Measurements from ENCODE around the gene RGS3.

RGS3 gene

DNA sequence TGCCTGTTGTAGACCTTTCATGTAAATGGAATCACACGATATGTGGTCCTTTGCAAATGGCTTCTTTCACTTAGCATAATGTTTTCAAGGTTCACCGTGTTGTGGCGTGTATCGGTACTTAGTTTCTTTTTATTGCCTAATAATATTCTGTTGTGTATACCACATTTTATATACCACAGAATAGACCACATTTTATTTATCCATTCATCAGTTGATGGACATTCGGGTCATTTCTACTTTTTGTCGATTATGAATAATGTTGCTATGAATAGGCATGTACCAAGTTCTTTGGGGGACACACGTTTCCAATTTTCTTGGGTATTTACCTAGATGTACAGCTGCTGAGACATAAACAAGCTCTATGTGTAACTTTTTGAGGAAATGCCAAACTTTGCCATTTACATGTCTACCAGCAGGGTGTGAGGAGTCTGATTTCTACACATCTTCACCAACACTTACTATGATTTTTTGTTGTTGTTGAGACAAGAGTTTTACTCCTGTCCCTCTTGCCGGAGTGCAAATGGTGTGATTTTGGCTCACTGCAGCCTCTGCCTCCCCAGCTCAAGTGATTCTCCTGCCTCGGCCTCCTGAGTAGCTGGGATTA is 144.7 kb downstream of the RGS3 start:
- DNase-seq = no peak

DNA sequence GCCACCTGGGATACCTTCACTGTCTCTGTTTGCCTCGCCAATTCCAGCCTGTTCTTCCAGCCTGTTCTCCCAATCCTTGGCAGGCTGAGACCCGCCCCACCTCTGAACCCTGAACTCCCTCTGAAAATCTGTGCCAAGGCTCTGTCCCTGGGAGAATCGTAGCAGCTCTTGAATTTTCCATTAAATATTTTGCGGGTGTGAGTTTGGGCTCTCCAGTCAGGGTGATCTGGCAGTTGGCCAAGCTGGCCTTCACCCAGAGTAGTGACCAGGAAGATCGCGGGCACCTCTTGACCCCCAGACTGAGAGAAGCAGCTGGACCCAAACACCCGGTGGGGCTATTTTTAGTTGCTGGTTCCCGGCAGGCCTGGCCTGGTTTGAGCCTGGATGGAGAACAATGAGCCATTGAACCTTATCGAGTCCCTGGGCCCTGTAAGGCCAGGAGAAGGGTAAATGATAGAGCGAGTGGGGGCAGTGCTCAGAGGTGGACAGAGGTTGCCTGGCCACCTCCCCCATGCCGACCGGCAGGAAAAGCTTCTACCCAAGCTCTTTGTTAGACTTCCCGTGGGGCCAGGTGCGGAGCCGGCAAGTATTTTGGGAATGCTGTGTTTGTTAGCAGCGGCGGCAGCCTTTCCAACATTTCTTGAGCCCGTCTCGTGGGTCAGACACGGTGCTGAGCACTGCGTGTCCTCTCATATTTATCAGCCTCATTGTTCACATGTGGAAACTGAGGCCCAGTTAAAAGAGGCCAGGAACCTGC is 146.2 kb downstream of the RGS3 start:
- DNase-seq = no peak

DNA sequence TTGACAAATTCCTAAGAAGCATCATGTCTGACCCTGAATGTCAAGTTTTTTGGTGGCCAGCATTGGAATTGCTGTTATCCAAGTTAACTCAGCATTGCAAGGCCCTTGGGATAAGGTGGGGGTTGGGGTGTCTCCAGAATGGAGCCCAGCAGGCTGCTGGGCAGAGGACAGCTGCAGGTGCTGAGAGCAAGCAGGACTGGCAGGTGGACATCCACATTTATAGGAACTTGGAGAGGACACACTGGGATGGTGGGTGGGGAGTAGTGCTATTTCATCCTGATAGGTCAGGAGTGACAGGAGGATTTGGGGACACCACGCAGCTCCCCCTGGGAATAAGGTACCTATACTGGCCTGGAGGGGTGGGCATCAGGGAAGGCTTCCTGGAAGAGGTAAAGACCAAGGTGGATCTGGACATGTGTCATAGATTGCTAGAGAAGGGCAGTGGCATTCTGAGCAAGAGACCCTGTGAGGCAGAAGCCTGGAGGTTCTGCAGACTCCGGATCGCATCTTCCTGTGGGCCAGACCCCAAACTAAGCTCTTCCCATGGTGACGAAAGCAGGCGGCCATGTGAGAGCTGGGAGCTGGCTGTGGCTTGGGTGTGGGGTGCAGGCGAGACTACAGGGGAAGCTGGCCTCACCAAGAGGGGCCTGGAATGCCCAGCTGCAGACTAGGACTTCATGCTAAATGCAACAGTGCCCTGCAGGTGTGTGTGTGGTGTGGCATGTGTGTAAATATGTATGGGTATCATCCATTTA is 148.1 kb downstream of the RGS3 start:
- no peak for DNase-seq

DNA sequence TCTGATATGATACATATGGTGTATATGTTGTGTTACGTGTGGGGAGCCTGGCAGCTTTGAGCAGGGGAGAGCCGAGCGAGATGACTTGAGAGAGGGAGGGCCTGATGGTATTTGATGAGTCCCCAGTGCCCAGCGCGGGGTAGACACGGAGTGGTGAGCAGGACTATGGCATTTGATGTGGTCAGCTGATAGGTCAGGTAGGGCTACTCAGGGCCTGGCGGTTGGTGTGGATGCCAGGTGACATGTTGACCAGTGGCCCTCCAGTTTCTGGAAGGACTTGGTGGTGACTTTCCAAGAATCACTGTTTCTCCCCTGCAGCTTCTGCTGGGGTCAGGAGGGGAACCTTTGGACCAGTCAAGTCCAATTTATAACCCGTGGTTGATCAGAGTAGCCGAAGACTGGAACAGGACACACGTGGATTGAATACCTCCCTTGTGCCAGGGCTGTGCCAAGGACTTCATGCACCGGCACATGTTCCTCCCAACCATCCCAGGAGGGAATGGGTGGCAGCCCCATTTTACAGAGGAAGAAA is 148.8 kb downstream of the RGS3 start:
- no peak for DNase-seq

DNA sequence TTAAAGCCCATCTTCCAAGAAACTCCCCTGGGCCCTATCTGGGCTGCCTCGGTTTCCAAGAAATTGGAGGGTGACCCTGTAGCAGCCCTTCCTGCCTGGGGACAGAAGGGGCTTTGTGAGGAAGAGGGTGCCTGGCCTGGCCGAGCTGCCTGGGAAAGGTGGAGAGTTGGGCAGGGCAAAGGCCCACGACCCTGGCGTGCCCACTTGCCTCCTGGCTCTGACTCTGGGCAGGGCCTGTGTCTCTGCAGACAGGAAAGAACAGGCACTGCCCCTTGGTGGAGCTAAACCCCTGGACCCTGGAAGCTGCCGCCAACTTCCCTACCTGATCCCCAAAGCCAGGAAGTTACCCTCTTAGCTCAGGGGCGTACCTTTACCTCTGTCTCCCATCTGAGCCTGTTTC is 149.3 kb downstream of the RGS3 start:
- DNase-seq = no peak

DNA sequence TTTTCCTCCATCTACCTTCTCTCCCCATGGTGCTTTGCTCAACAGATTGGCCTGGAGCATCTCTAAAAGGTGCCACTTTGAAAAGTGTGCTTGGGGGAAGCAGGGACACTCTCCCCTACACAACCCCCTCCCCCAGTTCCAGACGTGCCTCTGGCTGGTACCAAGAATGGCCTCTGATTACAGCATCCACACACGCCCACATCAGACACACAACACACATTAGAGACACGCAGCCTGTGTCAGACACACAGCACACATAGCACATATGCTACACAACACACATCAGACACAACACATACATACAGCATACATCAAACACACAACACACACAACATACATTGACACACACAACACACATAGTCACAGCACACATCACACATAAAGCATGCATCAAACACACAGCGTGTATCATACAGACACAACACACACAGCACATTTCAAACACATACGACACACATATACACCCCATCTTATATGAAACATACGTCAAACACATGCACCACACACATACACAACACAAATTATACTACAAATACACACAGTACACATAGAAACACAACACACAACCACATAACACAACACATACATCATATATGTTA is 150.4 kb downstream of the RGS3 start:
- DNase-seq = no peak

DNA sequence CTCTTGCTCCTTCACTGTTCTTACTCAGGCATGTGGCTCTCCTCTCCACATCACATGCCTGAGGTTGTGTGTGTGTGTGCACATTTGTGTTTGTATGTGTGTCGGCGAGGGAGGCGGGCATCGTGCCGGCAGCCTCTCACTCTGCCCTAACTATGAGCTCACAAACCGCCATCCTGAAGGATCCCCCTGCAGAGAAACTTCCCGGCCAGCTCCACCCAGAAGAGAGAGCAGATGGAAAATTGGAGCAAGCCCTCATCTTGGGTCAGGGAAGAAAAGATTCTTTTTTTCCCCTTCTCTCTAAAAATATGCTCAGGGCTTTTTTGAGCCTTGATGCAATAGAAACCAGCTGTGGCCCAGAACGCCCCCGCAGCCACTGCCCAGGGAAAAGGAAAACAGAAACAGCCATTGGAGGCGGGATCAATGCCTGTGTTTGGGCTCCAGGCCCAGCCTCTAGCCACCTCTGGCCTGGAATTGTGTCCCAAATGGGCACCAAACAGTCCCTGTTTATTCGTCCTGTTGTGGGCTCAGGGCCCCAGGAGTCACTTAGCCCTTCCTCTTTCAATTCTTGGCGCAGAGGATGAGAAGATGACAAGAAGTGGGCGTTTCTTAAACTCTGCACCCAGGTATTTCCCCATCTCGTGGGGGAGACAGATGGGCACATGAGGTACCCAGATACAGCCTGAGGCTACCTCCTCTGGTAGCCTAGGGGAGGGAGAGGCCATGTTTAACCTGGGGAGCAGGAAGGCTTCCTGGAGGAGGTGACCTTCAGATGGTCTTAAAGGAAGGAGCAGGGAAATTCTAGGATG is 151.5 kb downstream of the RGS3 start:
- no peak for DNase-seq

DNA sequence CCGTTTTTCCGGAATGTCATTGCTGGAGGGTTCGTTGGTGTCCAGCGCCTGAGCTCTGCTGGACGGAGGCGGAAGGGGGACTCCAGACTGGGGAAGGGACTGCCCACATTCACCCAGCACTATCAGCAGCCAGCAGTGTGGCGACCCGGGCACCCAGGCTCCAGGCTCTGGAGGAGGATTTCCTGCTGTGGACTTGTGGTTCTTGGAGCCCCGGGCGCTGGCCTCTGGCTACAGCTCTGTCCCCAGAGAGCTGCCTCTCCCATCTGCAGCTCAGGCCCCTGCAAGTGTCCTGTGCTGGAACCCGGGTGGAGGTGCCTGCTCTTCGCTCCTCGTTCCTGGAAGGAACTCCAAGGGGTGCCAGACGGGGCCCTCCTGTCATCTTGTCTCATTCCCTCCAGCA is 152.6 kb downstream of the RGS3 start:
- DNase-seq = no peak

DNA sequence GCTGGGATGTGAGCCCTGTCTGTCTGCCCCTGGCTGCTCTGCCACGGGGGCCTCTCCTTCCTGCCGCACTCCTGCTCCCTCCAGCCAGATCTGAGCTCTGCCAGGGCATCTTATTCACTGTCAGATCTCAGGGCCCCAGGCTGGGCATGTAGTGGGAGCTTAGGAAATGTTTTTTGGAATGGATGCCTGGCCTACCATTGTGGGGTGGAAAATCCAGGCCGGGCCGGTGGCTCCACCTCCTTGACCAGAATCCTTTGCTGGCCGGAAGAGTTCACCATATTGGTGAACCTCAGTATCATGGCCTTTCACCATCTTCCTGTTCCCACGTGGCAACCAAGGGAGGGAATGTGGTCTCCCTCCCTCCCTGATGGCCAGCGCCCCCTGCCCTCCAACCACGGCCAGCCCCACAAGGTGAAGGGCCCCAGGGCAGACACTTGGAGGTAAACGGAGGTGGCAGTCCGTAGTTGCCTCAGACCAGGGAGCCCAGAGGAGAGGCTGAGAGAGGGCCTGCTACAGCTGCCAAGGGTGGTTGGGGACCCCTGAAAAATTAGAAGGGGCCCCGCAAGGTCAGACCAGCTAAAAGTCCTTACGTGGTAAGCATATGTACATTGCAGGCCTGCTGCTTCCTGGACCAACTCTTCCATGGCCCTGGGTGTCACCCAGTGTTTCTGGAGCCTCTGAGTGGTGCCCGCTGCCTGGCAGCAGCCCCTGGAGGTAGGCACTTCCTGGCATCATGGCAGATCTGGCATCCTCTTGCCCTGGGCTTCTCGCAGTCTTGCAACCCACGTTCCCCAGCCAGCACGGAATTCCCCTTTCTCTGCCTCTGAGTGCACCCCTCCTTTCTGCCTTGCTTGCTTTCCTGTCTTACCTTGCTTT is 153.3 kb downstream of the RGS3 start:
- DNase-seq = no peak

DNA sequence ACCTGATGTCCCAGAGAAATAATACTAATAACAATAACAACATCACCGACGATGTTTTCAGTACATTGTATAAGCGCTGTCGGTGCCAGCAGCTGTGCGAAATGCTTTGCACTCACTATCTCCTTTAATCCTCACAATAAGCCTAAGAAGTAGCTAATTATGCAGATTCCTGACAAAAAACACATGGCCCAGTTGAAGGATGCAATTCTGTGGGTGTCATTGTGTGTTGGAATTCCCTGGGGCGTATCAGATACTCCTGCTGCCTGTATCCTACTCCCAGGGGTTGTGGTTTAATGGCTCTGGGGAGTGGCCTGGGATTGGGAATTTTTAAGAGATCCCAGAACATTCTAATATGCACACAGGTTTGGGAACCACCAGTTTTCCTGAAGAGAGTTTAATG is 154.0 kb downstream of the RGS3 start:
- no peak for DNase-seq

DNA sequence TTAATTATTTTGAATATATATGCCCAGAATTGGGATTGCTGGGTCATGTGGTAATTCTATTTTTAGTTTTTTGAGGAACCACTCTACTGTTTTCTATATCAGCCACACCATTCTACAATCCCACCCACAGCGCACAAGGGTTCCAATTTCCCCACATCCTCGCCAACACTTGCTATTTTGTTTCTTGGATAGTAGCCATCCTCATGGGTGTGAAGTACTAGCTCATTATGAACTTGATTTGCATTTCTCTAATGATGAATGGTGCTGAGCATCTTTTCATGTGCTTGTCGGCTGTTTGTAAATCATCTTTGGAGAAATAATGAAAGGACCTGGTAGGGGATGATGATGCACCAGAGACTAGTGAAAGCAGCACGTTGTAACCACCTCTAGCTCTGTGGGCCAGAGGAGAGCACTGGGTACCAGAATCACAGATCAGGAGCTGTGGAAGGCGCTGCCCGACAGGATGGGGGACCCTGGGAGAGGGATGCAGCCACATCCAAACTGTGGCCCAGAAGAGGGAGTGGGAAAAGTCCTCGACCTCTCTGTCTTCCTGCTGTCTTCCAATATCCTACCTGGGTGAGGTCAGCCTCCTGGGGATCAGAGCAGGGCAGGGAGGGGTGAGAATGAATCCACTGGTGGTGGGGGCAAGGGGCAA is 155.4 kb downstream of the RGS3 start:
- DNase-seq = no peak

DNA sequence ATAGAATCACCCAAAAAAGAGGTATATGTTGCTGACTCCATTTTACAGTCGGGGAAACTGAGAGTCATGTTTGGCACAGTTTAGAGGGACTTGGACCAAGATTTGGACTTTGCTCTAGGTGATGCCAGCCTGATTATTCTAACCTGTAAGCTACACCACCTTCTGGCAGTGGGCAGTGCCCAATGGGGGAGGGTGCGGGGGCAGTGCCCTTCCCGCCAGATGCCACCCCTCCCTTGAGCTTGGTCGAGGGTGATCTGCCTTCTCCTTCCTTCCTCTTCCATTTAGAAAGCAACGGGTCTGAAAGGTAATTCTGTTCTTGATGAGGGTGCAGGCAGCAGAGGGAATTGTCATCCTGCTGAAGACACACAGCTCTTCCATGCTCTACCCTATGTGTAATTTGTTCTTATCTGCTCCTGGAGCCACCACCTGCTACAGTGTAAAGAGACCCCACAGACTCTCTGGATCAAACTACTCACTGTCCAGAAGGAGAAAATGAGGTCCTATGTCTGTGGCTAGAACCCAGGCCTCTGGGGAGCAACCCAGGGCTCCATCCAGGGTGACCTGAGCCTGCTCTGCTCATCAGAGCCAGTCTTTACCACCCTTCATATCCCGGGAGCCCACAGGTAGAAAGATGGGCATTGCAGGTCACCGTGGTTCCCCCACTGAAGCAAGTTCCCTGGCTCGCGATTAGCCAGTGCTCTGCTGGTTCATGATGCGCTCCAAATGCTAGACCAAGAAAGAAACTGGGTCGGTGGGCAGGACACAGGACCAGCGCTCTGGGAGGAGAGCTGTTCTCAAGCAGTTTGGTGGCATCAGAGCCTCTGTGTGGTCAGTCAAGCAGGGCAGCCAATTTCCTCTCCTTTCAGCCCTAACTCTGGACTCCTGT is 156.2 kb downstream of the RGS3 start:
- no peak for DNase-seq

DNA sequence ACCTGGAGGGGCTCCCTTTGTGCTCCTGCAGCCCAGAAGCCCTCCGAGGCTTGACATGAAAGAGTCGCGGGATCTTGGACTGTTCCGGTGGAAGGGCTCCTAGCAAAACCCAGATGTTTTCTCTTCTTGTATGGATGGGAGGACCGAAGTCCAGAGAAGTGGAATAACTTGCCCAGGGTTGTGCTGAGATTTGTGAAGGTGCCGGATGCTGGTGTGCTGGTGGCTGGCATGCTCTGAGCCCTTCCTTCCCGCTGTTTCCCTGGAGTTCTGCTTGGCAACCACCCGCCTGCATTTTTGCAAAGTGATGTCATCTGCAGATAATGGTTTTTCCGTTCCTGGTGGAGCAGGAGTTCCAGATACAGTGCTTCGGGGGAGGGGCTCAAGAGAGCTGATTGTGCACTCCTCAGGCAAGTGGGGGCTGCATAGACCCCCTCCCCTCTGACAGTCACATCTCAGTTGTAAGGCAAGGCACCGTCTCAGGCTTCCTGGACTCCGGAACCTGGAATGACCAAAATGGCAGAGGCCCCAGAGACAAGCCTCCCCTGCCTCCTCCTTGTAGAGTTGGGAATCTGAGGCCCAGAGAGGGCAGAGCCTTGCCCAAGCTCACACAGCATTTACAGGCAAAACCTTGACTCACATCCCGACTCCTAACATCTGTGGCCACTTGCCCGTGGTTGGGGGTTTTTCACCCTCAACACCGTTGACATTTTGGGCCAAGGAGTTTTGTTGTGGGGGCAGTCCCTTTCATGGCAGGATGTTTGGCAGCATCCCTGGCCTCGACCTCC is 157.0 kb downstream of the RGS3 start:
- DNase-seq = peak; percentile 12

DNA sequence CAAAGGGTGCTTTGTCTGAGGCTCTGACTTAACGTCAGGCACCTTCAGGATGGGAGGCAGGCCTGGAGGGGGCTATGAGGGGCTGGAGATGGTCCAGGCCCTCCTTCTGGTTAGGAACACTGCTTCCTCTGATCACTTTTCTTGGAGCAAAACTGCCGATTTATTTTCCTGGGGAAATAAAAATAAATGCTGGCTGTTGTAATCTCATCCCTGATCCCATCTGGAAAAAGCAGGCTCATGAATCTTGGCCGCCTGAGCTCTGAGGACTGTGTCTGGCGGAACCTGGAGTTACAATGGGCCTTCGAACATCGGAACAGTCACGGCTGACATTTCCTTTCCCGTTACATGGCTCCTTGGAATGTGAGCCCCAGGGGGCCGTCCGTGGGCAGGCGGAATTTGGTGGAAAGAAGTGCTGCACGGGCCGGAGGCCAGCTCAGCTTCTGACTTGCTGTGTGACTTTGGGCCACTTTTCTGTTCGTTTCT is 157.8 kb downstream of the RGS3 start:
- no peak for DNase-seq

DNA sequence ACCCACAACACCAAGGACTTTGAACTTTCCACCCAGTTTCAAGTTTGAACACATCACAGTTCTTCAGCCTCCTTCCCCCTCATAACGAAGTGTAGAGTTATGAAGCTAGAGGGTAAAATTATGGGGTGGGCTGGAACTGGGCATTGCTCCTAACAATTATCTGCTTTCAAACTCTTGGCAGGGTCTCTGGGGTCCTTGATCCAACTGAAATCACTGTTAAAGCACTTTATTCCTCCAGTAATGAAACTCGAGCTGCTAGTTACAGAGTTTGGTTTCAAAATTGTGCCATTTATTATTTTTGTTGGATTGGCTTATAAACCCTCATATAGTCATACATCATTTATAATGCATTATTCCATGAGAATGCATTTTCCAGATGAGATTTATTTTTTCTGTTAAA is 158.5 kb downstream of the RGS3 start:
- no peak for DNase-seq

DNA sequence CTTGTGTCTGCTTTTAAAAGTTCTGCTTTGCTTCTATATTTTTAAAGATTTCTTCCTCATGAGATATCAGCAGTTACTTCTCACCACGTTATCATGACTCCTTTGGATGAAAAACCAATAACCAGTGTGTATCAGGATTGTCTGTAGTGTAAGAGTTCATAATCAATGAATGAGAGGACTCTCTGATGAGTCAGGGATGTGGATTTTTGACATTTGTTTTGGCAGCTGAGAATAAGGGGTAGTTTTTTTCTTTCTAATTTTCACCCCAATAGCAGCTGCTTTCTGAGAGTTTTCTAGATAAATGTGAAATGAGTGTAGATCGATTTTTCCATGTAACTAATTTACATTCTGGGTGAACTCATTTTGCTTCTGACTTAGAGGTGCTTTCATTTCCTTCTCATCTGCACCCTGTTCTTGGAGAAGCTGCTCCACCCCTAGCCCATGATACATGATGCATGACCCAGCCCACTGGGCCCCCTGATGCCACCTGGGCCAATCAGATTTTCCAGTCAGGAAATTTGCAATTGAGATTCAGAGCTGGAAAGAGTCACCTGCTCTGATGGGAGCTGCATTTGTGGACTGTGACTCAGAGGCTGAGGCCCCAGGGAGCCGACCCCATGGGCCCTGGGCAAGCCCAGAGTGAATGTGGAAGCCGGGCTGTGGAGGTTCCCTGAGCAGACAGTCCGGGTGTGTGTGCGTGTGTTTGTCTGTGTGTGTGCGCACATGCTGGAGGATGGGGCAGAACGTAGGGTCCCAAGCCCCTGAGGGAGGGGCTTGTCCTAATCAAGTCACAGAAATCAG is 159.3 kb downstream of the RGS3 start:
- peak; percentile 21 for DNase-seq

DNA sequence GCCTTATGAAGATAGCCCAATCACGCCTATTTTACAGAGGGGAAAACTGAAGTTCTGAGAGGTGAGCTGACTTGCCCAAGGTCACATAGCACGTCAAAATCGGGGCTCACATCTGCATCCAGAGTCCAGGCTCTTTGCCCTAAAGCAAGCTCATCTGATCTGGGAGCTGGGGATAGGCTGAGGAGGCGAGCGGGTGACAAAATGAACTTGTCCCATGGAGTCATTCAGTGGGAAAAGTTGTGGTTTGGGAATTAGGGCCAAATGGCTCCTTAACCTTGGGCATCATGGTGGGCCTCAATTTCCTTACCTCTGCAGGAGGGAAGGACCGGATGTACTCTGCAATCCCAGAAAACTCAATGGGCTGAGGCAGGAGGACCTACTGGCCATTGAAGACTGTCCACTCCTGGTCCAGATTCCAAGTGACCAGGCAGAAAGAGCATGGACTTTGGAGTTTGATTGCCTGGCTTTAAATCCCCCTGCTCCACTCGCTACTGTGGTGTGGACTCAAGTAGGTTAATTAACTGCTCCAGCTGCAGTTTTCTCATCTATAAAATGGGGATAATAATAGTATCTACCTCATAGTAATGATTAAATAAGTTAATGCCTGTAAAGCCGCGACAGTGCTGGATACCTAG is 160.4 kb downstream of the RGS3 start:
- no peak for DNase-seq

DNA sequence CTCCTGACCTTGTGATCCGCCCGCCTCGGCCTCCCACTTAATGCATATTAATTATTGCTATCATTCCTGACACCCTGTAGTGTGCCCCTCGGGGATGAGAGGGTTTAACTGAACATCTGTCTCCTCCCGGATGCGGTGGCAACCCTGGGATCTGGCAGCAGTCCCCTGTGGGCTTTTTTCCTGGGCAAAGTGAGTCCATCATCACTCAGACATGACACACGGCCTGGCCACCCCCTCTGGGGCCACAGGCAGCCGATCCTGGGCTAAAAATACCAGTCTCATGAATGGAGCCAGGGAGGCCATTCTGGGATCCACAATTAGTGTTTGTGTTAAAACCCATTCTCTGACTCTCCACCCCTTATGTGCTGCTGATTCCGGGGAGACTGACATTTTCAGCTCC is 161.2 kb downstream of the RGS3 start:
- no peak for DNase-seq

Data from GOT3 (cell line).